HepG2 (cell line): ENCODE data around the gene KLF16. TPM values are rescaled to one million over a fixed set of nuclear protein-coding genes. Genes with fewer than 3 reads are reported as not detected.

Source experiments
- ATAC-seq: fragments of 200-7000 bp; cut with Tn5 transposase; 3 replicates; pipeline ENCODE4 v1.9.1; 2020; ENCODE audit warnings: mild to moderate bottlenecking, moderate library complexity
- BruUV-seq: library from RNA; stranded (reverse); fragments of 400-500 nt; replicated peaks from 2 replicates; lab custom pipeline; 2021; lab: Mats Ljungman, UMichigan
- CTCF ChIA-PET: fragments of 300-600 bp; formaldehyde crosslinking; extraction: SDS; loops from one replicate; lab custom pipeline; 2021; ENCODE audit warnings: low total read pairs, inconsistent platforms, low intra/inter-chr PET ratio; lab: Yijun Ruan, JAX
- POLR2A ChIA-PET: fragments of 350-600 bp; sonication (Branson Sonifier 250); formaldehyde crosslinking; loops from one replicate; lab custom pipeline; 2020; ENCODE audit warnings: antibody characterized with exemption, inconsistent platforms; lab: Yijun Ruan, JAX
- DNase-seq: peaks from one replicate; pipeline ENCODE4 v3.0.0-alpha.2; 2015; ENCODE audit warnings: low spot score
- FAIRE-seq: peaks from 3 replicates; lab custom pipeline; 2011; peaks lifted over from hg19 to GRCh38; lab: Jason Lieb, UNC
- H2AFZ ChIP-seq: one replicate; pipeline ENCODE4 v1.6.1; 2011; ENCODE audit warnings: low read length, inconsistent platforms
- H3K27ac ChIP-seq: fragments of 300-600 bp; 3 replicates; pipeline ENCODE4 v1.8.0; 2011; ENCODE audit warnings: mixed run types, mild to moderate bottlenecking, mixed read lengths, low read length, inconsistent platforms; ENCODE audit not compliant: insufficient read depth; ENCODE audit errors: extremely low read length
- H3K27me3 ChIP-seq, 2 experiments: fragments of 200-600 bp in 1 of 2; 2 replicates in 1 of 2; 3 replicates in 1 of 2; pipeline versions ENCODE4 v1.6.0 to v1.8.0; 2011; ENCODE audit warnings: low read length in 2 of 2, mild to moderate bottlenecking in 2 of 2, moderate library complexity in 2 of 2, inconsistent platforms in 1 of 2; ENCODE audit not compliant: insufficient read depth in 2 of 2, control insufficient read depth in 1 of 2
- H3K36me3 ChIP-seq, 2 experiments: fragments of 200-600 bp in 1 of 2; replicated peaks in 1 of 2; 2 replicates in 1 of 2; 3 replicates in 1 of 2; pipeline versions ENCODE4 v1.5.1 to v1.8.0; 2011; ENCODE audit warnings: low read length in 2 of 2, inconsistent platforms in 1 of 2; ENCODE audit not compliant: insufficient read depth in 2 of 2, control insufficient read depth in 1 of 2
- H3K4me1 ChIP-seq: 2 replicates; pipeline ENCODE4 v1.5.1; 2012; ENCODE audit warnings: low read length, inconsistent platforms; ENCODE audit not compliant: insufficient read depth
- H3K4me2 ChIP-seq: 2 replicates; pipeline ENCODE4 v1.6.0; 2011; ENCODE audit warnings: low read depth, low read length, inconsistent platforms
- H3K4me3 ChIP-seq, 3 experiments: fragments of 200-600 bp in 1 of 3; sonication (generic), shearing (Covaris generic) in 1 of 3; replicated peaks in 1 of 3; 2 replicates each; pipeline ENCODE4 v1.5.1; 2011 to 2016; ENCODE audit warnings: low read length in 3 of 3, inconsistent platforms in 2 of 3, low read depth in 2 of 3, mild to moderate bottlenecking in 2 of 3, control low read depth in 1 of 3, mixed read lengths in 1 of 3; ENCODE audit not compliant: insufficient read depth in 1 of 3
- H3K79me2 ChIP-seq: one replicate; pipeline ENCODE4 v1.6.1; 2011; ENCODE audit warnings: low read length, inconsistent platforms; ENCODE audit not compliant: insufficient read depth
- H3K9ac ChIP-seq: 2 replicates; pipeline ENCODE4 v1.6.0; 2011; ENCODE audit warnings: mild to moderate bottlenecking, low read depth, low read length, inconsistent platforms; ENCODE audit not compliant: insufficient read depth
- H3K9me3 ChIP-seq: 2 replicates; pipeline ENCODE4 v1.5.1; 2012; ENCODE audit warnings: mild to moderate bottlenecking, low read length
- H4K20me1 ChIP-seq: 2 replicates; pipeline ENCODE4 v1.6.0; 2011; ENCODE audit warnings: inconsistent platforms, mild to moderate bottlenecking, low read length, moderate library complexity; ENCODE audit not compliant: insufficient read depth
- HNRNPH1 ChIP-seq: fragments of 200-400 bp; formaldehyde crosslinking; optimal IDR thresholded peaks from 2 replicates; pipeline ENCODE3; 2017; ENCODE audit warnings: mild to moderate bottlenecking, low read depth, low read length
- KDM1A ChIP-seq: IDR thresholded peaks from 2 replicates; pipeline ENCODE4 v1.6.1; 2016; ENCODE audit warnings: missing compliant biosample characterization
- PCBP1 ChIP-seq: fragments of 200-400 bp; formaldehyde crosslinking; IDR thresholded peaks from 2 replicates; pipeline ENCODE4 v1.6.1; 2017; ENCODE audit warnings: mild to moderate bottlenecking, low read depth, low read length, borderline replicate concordance
- RCOR2 ChIP-seq: IDR thresholded peaks from 2 replicates; pipeline ENCODE4 v1.6.1; 2016; ENCODE audit warnings: missing biosample characterization, missing genetic modification reagents
- SNAPC2 ChIP-seq: sonication (generic); formaldehyde crosslinking; IDR thresholded peaks from 2 replicates; pipeline ENCODE4 v1.8.1; 2022; ENCODE audit warnings: mild to moderate bottlenecking, missing genetic modification reagents
- WIZ ChIP-seq: sonication (generic); formaldehyde crosslinking; IDR thresholded peaks from 2 replicates; pipeline ENCODE4 v1.5.1; 2020; ENCODE audit warnings: mild to moderate bottlenecking, missing genetic modification reagents
- ZFP36 ChIP-seq: fragments of 150-350 bp; IDR thresholded peaks from 2 replicates; pipeline ENCODE4 v1.6.1; 2018; ENCODE audit warnings: borderline replicate concordance, low read length, low read depth; ENCODE audit not compliant: partially characterized antibody
- ZNF670 ChIP-seq: sonication (generic); formaldehyde crosslinking; IDR thresholded peaks from 2 replicates; pipeline ENCODE4 v1.8.0; 2022; ENCODE audit warnings: mild to moderate bottlenecking, missing genetic modification reagents, borderline replicate concordance
- ZNF850 ChIP-seq: sonication (generic); formaldehyde crosslinking; conservative IDR thresholded peaks from 2 replicates; pipeline ENCODE4 v1.9.0; 2021; ENCODE audit warnings: mild to moderate bottlenecking, missing genetic modification reagents
- WGBS: methylation state at CpG from one replicate; pipeline ENCODE4 v1.1.6; 2017; ENCODE audit warnings: low lambda C conversion rate; 5-methylcytosine and 5-hydroxymethylcytosine counted together
- in situ Hi-C: cut with HindIII; loops from 2 replicates; pipeline ENCODE4 v1.10.0; 2017; ENCODE audit warnings: low pct_unique_long_range_greater_than_20kb; ENCODE audit not compliant: extremely low pct_ligation_motif_present
- intact Hi-C: fragments of 100-400 bp; cut with micrococcal nuclease; formaldehyde crosslinking; loops from one replicate; pipeline ENCODE4 v1.10.0; 2022; ENCODE audit not compliant: unreplicated experiment
- polyA plus RNA-seq, 8 experiments: library from polyadenylated mRNA; depleted of rRNA in 3 of 8; stranded (reverse) in 7 of 8; unstranded in 1 of 8; fragments of >200 nt; fragmentation: Illumina TruSeq in 4 of 8; extraction: Trizol in 4 of 8; gene quantifications; 2 replicates each; pipeline versions ENCODE4 v1.2.1 to v1.2.3, GENCODE V29; 2011 to 2016; ENCODE audit warnings: low read depth in 4 of 8, missing spikeins in 1 of 8, mixed read lengths in 1 of 8; ENCODE audit not compliant: insufficient read depth in 1 of 8
- total RNA-seq, 5 experiments: library from RNA; depleted of rRNA; stranded (reverse); fragments of >200 nt; fragmentation: Illumina TruSeq; extraction: Trizol; gene quantifications; 2 replicates each; pipeline ENCODE4 v1.2.3, GENCODE V29; 2016; ENCODE audit warnings: low read depth in 1 of 5
- TF ChIP-seq, protein P1 (sequence below): sonication (generic); formaldehyde crosslinking; IDR thresholded peaks from 2 replicates; pipeline ENCODE4 v1.4.0; 2020; ENCODE audit warnings: missing genetic modification reagents
- TF ChIP-seq, protein P2 (sequence below): sonication (generic); formaldehyde crosslinking; IDR thresholded peaks from 2 replicates; pipeline ENCODE4 v1.4.0; 2020; ENCODE audit warnings: missing genetic modification reagents
- TF ChIP-seq, protein P3 (sequence below): sonication (generic); formaldehyde crosslinking; IDR thresholded peaks from 2 replicates; pipeline ENCODE4 v1.4.0; 2020; ENCODE audit warnings: mild to moderate bottlenecking, missing genetic modification reagents, borderline replicate concordance

The KLF16 gene
- total and polyA plus RNA-seq, 2 of the 13 experiments (the other 11 are each of a cell fraction or from before 2014, with no cell fraction given), result 3.5 to 6.7 TPM

DNA sequence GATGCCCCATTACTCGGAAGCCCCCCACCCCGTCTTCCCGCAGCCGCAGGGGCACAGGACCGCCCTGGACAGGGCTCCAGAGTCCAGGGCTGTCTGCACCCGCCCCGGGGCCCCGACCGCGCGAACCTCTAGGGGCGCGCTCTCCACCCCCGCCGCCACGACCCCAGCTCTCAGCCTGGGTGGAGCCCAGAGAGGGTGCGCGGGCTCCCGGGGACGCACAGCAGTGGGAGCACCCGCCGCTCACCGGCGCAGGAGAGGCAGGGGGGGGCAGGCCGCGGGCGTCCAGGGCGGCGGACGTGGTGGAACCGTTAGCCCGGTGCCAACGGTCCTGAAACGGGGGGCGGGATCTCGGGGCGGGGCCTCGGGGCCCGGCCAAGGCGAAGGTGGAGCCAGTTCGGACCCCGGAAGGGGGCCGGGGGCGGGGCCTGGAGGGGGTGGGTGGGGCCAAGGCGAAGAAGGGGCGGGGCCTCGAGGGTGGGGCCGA is 51.4 kb downstream of the KLF16 start, which contains the start of gene ATP8B3:
Gene ATP8B3, minus strand, starts transcription at position 335 of the 484 bp plus-strand sequence. CDS start 540 bp downstream, outside the sequence.
- Histone ChIP-seq H3K4me2 (peak within 1 kb of the TSS; percentile 87), H3K27me3 (no peaks in the 10 kb centered on the region; a peak in 1 of 5 replicates), H2AFZ (no peak within 1 kb of the TSS), H4K20me1 (no peaks in the 10 kb centered on the region), H3K4me3 (peak within 1 kb of the TSS; percentile 45 to 84 (median 69)), H3K79me2 (no peaks in the 10 kb centered on the region), H3K4me1 (peaks cover 18% of the 10 kb centered on the region), H3K36me3 (peaks cover 1 to 9% of the 10 kb centered on the region in 2 experiments; a peak in 1 of 5 replicates), H3K9ac (peak within 1 kb of the TSS; percentile 66), H3K27ac (peak within 1 kb of the TSS; percentile 72), H3K9me3 (no peaks in the 10 kb centered on the region)
- no peak for DNase-seq
- WGBS, result 3% methylated on average over 11 of the region's 48 CpGs
- POLR2A ChIA-PET, result interaction anchor here (0.6 kb wide), 1 partner anchor 836 kb away, joined by 3 read pairs; no protein-coding TSS in a partner anchor
- ATAC-seq, result peak; percentile 34
- FAIRE-seq, result no peak
- intact Hi-C loops (loop anchor here (2.0 kb wide), 1 partner anchor 21 kb away; no protein-coding TSS in a partner anchor), in situ Hi-C loops (no loop called here)
- BruUV-seq, result no TSS peak
- CTCF ChIA-PET, result interaction anchor here (1.0 kb wide), 1 partner anchor 194 kb away, joined by 3 read pairs; no protein-coding TSS in a partner anchor
- peak; percentile 83; the same call in 1 of the 2 replicates for TF ChIP-seq KDM1A (CRISPR knock-in tag)
- peak; percentile 53; the same call in 1 of the 2 replicates for TF ChIP-seq RCOR2 (CRISPR knock-in tag)
- TF ChIP-seq WIZ (CRISPR knock-in tag), result no peak
- TF ChIP-seq ZFP36, result peak; percentile 73
- TF ChIP-seq PCBP1, result 0 out of 2 replicates have a peak, but pooled peaks have one; percentile 8
- TF ChIP-seq, protein P1, sequence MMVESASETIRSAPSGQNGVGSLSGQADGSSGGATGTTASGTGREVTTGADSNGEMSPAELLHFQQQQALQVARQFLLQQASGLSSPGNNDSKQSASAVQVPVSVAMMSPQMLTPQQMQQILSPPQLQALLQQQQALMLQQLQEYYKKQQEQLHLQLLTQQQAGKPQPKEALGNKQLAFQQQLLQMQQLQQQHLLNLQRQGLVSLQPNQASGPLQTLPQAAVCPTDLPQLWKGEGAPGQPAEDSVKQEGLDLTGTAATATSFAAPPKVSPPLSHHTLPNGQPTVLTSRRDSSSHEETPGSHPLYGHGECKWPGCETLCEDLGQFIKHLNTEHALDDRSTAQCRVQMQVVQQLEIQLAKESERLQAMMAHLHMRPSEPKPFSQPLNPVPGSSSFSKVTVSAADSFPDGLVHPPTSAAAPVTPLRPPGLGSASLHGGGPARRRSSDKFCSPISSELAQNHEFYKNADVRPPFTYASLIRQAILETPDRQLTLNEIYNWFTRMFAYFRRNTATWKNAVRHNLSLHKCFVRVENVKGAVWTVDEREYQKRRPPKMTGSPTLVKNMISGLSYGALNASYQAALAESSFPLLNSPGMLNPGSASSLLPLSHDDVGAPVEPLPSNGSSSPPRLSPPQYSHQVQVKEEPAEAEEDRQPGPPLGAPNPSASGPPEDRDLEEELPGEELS (CRISPR knock-in tag), result no peak
- 0 out of 2 replicates have a peak, but pooled peaks have one; percentile 17 for TF ChIP-seq SNAPC2 (CRISPR knock-in tag)
- TF ChIP-seq, protein P2, sequence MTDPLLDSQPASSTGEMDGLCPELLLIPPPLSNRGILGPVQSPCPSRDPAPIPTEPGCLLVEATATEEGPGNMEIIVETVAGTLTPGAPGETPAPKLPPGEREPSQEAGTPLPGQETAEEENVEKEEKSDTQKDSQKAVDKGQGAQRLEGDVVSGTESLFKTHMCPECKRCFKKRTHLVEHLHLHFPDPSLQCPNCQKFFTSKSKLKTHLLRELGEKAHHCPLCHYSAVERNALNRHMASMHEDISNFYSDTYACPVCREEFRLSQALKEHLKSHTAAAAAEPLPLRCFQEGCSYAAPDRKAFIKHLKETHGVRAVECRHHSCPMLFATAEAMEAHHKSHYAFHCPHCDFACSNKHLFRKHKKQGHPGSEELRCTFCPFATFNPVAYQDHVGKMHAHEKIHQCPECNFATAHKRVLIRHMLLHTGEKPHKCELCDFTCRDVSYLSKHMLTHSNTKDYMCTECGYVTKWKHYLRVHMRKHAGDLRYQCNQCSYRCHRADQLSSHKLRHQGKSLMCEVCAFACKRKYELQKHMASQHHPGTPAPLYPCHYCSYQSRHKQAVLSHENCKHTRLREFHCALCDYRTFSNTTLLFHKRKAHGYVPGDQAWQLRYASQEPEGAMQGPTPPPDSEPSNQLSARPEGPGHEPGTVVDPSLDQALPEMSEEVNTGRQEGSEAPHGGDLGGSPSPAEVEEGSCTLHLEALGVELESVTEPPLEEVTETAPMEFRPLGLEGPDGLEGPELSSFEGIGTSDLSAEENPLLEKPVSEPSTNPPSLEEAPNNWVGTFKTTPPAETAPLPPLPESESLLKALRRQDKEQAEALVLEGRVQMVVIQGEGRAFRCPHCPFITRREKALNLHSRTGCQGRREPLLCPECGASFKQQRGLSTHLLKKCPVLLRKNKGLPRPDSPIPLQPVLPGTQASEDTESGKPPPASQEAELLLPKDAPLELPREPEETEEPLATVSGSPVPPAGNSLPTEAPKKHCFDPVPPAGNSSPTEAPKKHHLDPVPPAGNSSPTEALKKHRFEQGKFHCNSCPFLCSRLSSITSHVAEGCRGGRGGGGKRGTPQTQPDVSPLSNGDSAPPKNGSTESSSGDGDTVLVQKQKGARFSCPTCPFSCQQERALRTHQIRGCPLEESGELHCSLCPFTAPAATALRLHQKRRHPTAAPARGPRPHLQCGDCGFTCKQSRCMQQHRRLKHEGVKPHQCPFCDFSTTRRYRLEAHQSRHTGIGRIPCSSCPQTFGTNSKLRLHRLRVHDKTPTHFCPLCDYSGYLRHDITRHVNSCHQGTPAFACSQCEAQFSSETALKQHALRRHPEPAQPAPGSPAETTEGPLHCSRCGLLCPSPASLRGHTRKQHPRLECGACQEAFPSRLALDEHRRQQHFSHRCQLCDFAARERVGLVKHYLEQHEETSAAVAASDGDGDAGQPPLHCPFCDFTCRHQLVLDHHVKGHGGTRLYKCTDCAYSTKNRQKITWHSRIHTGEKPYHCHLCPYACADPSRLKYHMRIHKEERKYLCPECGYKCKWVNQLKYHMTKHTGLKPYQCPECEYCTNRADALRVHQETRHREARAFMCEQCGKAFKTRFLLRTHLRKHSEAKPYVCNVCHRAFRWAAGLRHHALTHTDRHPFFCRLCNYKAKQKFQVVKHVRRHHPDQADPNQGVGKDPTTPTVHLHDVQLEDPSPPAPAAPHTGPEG (CRISPR knock-in tag), result no peak
- TF ChIP-seq, protein P3, sequence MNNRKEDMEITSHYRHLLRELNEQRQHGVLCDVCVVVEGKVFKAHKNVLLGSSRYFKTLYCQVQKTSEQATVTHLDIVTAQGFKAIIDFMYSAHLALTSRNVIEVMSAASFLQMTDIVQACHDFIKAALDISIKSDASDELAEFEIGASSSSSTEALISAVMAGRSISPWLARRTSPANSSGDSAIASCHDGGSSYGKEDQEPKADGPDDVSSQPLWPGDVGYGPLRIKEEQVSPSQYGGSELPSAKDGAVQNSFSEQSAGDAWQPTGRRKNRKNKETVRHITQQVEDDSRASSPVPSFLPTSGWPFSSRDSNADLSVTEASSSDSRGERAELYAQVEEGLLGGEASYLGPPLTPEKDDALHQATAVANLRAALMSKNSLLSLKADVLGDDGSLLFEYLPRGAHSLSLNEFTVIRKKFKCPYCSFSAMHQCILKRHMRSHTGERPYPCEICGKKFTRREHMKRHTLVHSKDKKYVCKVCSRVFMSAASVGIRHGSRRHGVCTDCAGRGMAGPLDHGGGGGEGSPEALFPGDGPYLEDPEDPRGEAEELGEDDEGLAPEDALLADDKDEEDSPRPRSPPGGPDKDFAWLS (CRISPR knock-in tag), result no peak
- 0 out of 2 replicates have a peak, but pooled peaks have one; percentile 10 for TF ChIP-seq ZNF670 (CRISPR knock-in tag)
- TF ChIP-seq HNRNPH1, result no peak
- no peak for TF ChIP-seq ZNF850 (CRISPR knock-in tag)
